Trophoblast cell (in vitro differentiated cells and primary cell): Measurements from ENCODE around the gene CCDC102A.
A peak's percentile ranks its signal among the peaks of the same experiment; 100 is the strongest.

Experiments used
- DNase-seq, 2 donors: peaks; one replicate each; pipeline ENCODE4 v3.0.0-alpha.2; 2016
- H2AFZ ChIP-seq: 2 replicates; pipeline ENCODE4 v1.6.1; 2013; ENCODE audit warnings: low read length, moderate library complexity, mild to moderate bottlenecking; ENCODE audit not compliant: insufficient read depth, poor library complexity
- H2AK5ac ChIP-seq: 2 replicates; pipeline ENCODE4 v1.6.1; 2013; ENCODE audit warnings: mild to moderate bottlenecking, low read length
- H2BK120ac ChIP-seq: 2 replicates; pipeline ENCODE4 v1.6.1; 2013; ENCODE audit warnings: low read length, mild to moderate bottlenecking, moderate library complexity; ENCODE audit not compliant: insufficient read depth, poor library complexity
- H2BK12ac ChIP-seq: 2 replicates; pipeline ENCODE4 v1.6.1; 2013; ENCODE audit warnings: mild to moderate bottlenecking, low read length, moderate library complexity
- H2BK5ac ChIP-seq: 2 replicates; pipeline ENCODE4 v1.6.1; 2013; ENCODE audit warnings: low read length, low read depth, moderate library complexity, mild to moderate bottlenecking; ENCODE audit not compliant: poor library complexity
- H3K14ac ChIP-seq: 2 replicates; pipeline ENCODE4 v1.6.1; 2013; ENCODE audit warnings: mild to moderate bottlenecking, low read length
- H3K18ac ChIP-seq: 2 replicates; pipeline ENCODE4 v1.6.1; 2013; ENCODE audit warnings: mild to moderate bottlenecking, low read length
- H3K23ac ChIP-seq: 2 replicates; pipeline ENCODE4 v1.6.1; 2013; ENCODE audit warnings: low read length
- H3K27ac ChIP-seq: 2 replicates; pipeline ENCODE4 v1.5.1; 2013; ENCODE audit warnings: low read depth, mild to moderate bottlenecking, inconsistent platforms, low read length, moderate library complexity
- H3K27me3 ChIP-seq: 2 replicates; pipeline ENCODE4 v1.6.1; 2013; ENCODE audit warnings: inconsistent platforms, mild to moderate bottlenecking, low read length, moderate library complexity; ENCODE audit not compliant: insufficient read depth
- H3K36me3 ChIP-seq, 2 experiments: 1 replicate in 1 of 2; 2 replicates in 1 of 2; pipeline ENCODE4 v1.6.1; 2013; ENCODE audit warnings: low read length in 2 of 2, mild to moderate bottlenecking in 2 of 2, moderate library complexity in 1 of 2; ENCODE audit not compliant: insufficient read depth in 2 of 2, control insufficient read depth in 1 of 2
- H3K4ac ChIP-seq: 2 replicates; pipeline ENCODE4 v1.6.1; 2013; ENCODE audit warnings: low read depth, mild to moderate bottlenecking, low read length, moderate library complexity
- H3K4me1 ChIP-seq, 2 experiments: 1 replicate in 1 of 2; 2 replicates in 1 of 2; pipeline ENCODE4 v1.6.1; 2013; ENCODE audit warnings: low read length in 2 of 2, mild to moderate bottlenecking in 2 of 2, moderate library complexity in 1 of 2; ENCODE audit not compliant: insufficient read depth in 2 of 2, control insufficient read depth in 1 of 2
- H3K4me2 ChIP-seq: 2 replicates; pipeline ENCODE4 v1.6.1; 2013; ENCODE audit warnings: inconsistent platforms, mild to moderate bottlenecking, low read length, moderate library complexity
- H3K4me3 ChIP-seq: 2 replicates; pipeline ENCODE4 v1.5.1; 2013; ENCODE audit warnings: mild to moderate bottlenecking, low read depth, low read length, inconsistent platforms
- H3K79me1 ChIP-seq: one replicate; pipeline ENCODE4 v1.6.1; 2013; ENCODE audit warnings: low read length
- H3K79me2 ChIP-seq: 2 replicates; pipeline ENCODE4 v1.6.1; 2013; ENCODE audit warnings: low read length, mild to moderate bottlenecking; ENCODE audit not compliant: control insufficient read depth, insufficient read depth, poor library complexity
- H3K9ac ChIP-seq: 2 replicates; pipeline ENCODE4 v1.6.1; 2013; ENCODE audit warnings: mild to moderate bottlenecking, low read length
- H3K9me3 ChIP-seq: 2 replicates; pipeline ENCODE4 v1.6.1; 2013; ENCODE audit warnings: low read depth, mild to moderate bottlenecking, control low read depth, inconsistent platforms, low read length; ENCODE audit not compliant: insufficient read depth
- H4K12ac ChIP-seq: 2 replicates; pipeline ENCODE4 v1.6.1; 2013; ENCODE audit warnings: low read depth, mild to moderate bottlenecking, low read length, moderate library complexity
- H4K8ac ChIP-seq: 2 replicates; pipeline ENCODE4 v1.6.1; 2013; ENCODE audit warnings: low read depth, mild to moderate bottlenecking, low read length, moderate library complexity
- H4K91ac ChIP-seq: one replicate; pipeline ENCODE4 v1.6.1; 2013; ENCODE audit warnings: low read depth, mild to moderate bottlenecking, low read length, moderate library complexity
- WGBS: extraction: QIAGEN DNeasy Blood & Tissue Kit; methylation state at CpG from one replicate; pipeline ENCODE4 v1.1.7; 2013; ENCODE audit warnings: missing lambda C conversion rate; ENCODE audit not compliant: insufficient read length, insufficient coverage; ENCODE audit errors: extremely low coverage; 5-methylcytosine and 5-hydroxymethylcytosine counted together

The CCDC102A gene

DNA sequence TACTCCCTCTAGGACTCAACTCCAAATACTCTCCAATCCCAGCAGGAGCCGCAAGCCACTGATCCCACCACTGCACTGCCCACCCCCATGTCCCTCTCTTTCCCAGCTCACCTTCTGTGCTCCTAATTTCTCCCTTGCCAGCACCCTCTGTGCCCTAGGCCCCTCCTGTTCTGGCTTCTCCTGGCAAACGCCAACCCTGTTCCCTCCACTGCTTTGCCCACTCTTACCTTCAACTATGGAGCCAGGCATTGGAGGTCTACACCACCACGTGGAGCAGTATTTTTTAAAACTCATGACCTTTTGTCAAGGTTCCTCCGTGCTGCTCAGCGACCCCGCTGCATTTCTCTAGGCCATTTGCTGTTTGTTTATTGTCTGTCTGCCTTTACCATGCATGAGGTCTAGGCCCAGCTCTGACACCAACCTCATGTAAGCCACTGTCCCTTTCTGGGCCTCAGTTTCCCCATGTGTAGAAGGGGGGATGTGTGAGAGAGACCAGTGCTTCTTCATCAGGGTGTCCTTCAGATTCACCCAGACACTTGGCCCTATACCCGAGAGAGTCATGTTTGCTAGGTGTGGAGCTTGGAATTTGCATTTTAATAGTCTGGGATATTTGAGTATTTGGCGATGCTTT is 4.6 kb downstream of the CCDC102A start:
- no CpG with 5 or more reads among the region's 8 CpGs for WGBS

DNA sequence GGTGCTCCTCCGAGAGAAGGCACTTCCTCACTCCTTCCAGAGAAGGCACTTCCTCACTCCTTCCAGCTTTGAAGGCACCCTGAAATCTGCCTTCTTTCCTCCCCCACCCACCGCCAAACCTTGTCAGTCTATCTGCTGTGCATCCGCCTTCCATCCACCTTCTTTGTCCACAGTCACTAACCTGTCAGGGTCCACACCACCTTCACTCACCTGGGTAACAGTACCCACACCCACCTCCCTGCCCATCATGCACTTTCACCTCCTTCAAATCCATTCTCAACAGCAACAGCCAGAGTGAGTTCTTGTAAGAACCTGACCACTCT is 5.2 kb downstream of the CCDC102A start:
- H2BK12ac ChIP-seq: no peak overlapping the region
- H3K4me2 ChIP-seq: no peak overlapping the region
- no peak overlapping the region for H3K14ac ChIP-seq
- no CpG with 5 or more reads among the region's 3 CpGs for WGBS
- H3K4me3 ChIP-seq: peak overlapping the region; percentile 8
- no peak overlapping the region for H4K8ac ChIP-seq
- no peak overlapping the region for H3K23ac ChIP-seq
- no peak for DNase-seq
- H3K79me2 ChIP-seq: peaks cover 3% of the 10 kb centered on the region
- H3K27me3 ChIP-seq: no peaks in the 10 kb centered on the region
- peaks cover 5% of the 10 kb centered on the region for H3K9me3 ChIP-seq
- H3K4ac ChIP-seq: no peak overlapping the region
- no peak overlapping the region for H3K9ac ChIP-seq
- no peak overlapping the region for H3K18ac ChIP-seq
- H3K79me1 ChIP-seq: peaks cover 12% of the 10 kb centered on the region
- no peak overlapping the region for H2BK5ac ChIP-seq
- H4K12ac ChIP-seq: no peak overlapping the region
- no peak overlapping the region for H2BK120ac ChIP-seq
- H3K4me1 ChIP-seq: peaks cover 40 to 58% of the 10 kb centered on the region in 2 experiments
- H4K91ac ChIP-seq: no peak overlapping the region
- no peak overlapping the region for H3K27ac ChIP-seq
- no peak overlapping the region for H2AK5ac ChIP-seq
- peaks cover 3 to 4% of the 10 kb centered on the region in 2 experiments for H3K36me3 ChIP-seq
- no peak overlapping the region for H2AFZ ChIP-seq

More for the DNA sequence above, 4.6 kb downstream of the CCDC102A start:
- Histone ChIP-seq H2AFZ (no peak overlapping the region), H3K27ac (no peak overlapping the region), H3K9me3 (peaks cover 5% of the 10 kb centered on the region), H2BK5ac (no peak overlapping the region), H3K4me3 (no peak overlapping the region), H3K27me3 (no peaks in the 10 kb centered on the region), H3K9ac (no peak overlapping the region), H3K36me3 (peaks cover 3 to 4% of the 10 kb centered on the region in 2 experiments), H3K4me2 (no peak overlapping the region), H3K4ac (no peak overlapping the region), H4K12ac (no peak overlapping the region), H3K4me1 (peaks cover 42 to 58% of the 10 kb centered on the region in 2 experiments), H2BK12ac (no peak overlapping the region), H3K79me1 (peaks cover 17% of the 10 kb centered on the region), H4K8ac (no peak overlapping the region), H2BK120ac (no peak overlapping the region), H3K79me2 (peaks cover 5% of the 10 kb centered on the region), H3K18ac (no peak overlapping the region), H4K91ac (no peak overlapping the region), H3K23ac (no peak overlapping the region), H3K14ac (no peak overlapping the region), H2AK5ac (no peak overlapping the region)
- no peak for DNase-seq

DNA sequence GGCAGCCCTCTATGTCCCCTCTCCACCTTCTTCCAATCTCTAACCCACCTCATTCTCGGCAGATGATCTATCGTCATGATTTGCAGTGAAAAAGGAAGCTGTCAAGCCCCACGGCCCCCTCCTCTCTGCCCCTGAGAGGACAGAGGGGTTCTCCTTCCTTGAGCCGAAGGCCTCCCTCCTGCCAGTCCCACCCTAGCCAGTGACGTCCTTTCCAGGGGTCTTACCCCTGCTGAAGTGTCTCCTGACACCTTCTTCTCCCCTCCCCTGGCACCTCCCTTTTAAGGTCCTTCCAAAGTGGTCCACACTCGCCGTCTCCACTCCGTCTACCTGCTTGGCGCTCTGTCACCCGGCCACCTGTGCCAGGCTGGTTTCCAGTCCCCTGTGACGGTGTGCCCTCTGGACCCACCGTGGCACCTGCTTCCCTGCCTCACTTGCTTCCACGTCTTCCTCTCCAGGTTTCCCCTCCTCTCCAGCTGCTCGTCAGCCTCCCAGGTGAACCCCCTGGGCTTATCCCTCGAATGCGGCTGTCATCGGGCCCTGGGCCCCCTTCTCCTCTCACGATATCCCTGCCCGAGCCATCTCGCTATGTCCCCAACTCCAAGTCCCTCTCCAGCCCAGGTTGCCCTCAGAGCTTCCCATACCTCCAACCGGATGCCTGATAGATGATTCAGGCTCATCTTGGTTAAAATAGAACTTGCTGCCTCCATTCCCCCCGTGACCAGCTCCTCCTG is 5.7 kb downstream of the CCDC102A start:
- Histone ChIP-seq H3K9me3 (peaks cover 5% of the 10 kb centered on the region), H3K14ac (no peak overlapping the region), H3K4me3 (peak overlapping the region; percentile 8), H2AFZ (no peak overlapping the region), H4K91ac (no peak overlapping the region), H3K18ac (peak overlapping the region; percentile 1), H2AK5ac (peak overlapping the region; percentile 11), H2BK12ac (no peak overlapping the region), H3K79me1 (peaks cover 10% of the 10 kb centered on the region), H3K9ac (no peak overlapping the region), H4K12ac (no peak overlapping the region), H3K27me3 (no peaks in the 10 kb centered on the region), H2BK120ac (no peak overlapping the region), H2BK5ac (no peak overlapping the region), H3K27ac (no peak overlapping the region), H3K79me2 (peaks cover 2% of the 10 kb centered on the region), H3K4me2 (no peak overlapping the region), H3K4ac (no peak overlapping the region), H3K4me1 (peaks cover 45 to 62% of the 10 kb centered on the region in 2 experiments), H3K36me3 (peaks cover 3 to 4% of the 10 kb centered on the region in 2 experiments), H3K23ac (no peak overlapping the region), H4K8ac (no peak overlapping the region)
- no CpG with 5 or more reads among the region's 22 CpGs for WGBS
- no peak for DNase-seq

DNA sequence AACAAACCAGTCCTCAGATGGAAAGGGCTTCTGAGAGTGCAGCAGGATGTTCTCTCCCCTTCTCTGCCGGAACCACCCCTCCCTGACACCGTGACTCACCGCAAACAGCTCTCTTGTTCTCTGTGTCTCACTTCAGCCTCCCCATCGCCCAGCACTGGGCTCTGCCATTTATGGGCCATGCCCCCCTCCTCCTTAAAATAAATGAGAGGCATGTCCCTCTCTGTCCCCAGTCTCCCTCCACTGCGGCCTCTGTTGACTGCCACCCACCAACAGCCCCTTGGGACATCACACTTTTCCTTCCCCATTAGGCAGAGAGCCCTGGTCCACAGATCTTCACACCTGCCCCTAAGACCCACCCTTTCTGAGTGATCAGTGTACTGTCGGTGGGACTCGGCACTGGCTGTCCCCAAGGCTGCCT is 6.3 kb downstream of the CCDC102A start:
- Histone ChIP-seq H3K4me3 (no peak overlapping the region), H2BK12ac (no peak overlapping the region), H2AFZ (no peak overlapping the region), H2BK120ac (no peak overlapping the region), H3K14ac (no peak overlapping the region), H3K4ac (no peak overlapping the region), H4K12ac (no peak overlapping the region), H3K79me1 (peaks cover 8% of the 10 kb centered on the region), H3K23ac (no peak overlapping the region), H3K4me1 (peaks cover 43 to 63% of the 10 kb centered on the region in 2 experiments), H3K79me2 (peaks cover 2% of the 10 kb centered on the region), H3K18ac (no peak overlapping the region), H3K27ac (no peak overlapping the region), H2AK5ac (no peak overlapping the region), H2BK5ac (no peak overlapping the region), H3K9ac (no peak overlapping the region), H3K36me3 (peaks cover 3 to 4% of the 10 kb centered on the region in 2 experiments), H3K9me3 (peaks cover 5% of the 10 kb centered on the region), H3K27me3 (no peaks in the 10 kb centered on the region), H3K4me2 (peak overlapping the region; percentile 67), H4K91ac (no peak overlapping the region), H4K8ac (no peak overlapping the region)
- no peak for DNase-seq
- no CpG with 5 or more reads among the region's 7 CpGs for WGBS
